Esophagus muscularis mucosa (tissue), 4 donors: ENCODE measurements around the gene HOXB7. TPM values are rescaled to one million over a fixed set of nuclear protein-coding genes. Genes with fewer than 3 reads are reported as not detected.

ENCODE experiments used
- DNase-seq: peaks from one replicate; pipeline ENCODE4 v3.0.0-alpha.2; 2017; ENCODE audit errors: extremely low spot score
- H3K27ac ChIP-seq, 4 donors: fragments of 200-600 bp; sonication (generic); replicated peaks in 1 of 4; 1 replicate in 3 of 4; 2 replicates in 1 of 4; pipeline ENCODE4 v1.5.1; 2016 to 2019; ENCODE audit warnings: mild to moderate bottlenecking in 1 of 4
- H3K27me3 ChIP-seq, 4 donors: fragments of 200-600 bp; sonication (generic); one replicate each; pipeline versions ENCODE4 v1.5.1 to v1.6.0; 2016 to 2019
- H3K36me3 ChIP-seq, 4 donors: fragments of 200-600 bp; sonication (generic); one replicate each; pipeline ENCODE4 v1.5.1; 2016 to 2019
- H3K4me1 ChIP-seq, 4 donors: fragments of 200-600 bp; sonication (generic); one replicate each; pipeline ENCODE4 v1.5.1; 2016 to 2019
- H3K4me3 ChIP-seq, 4 donors: fragments of 200-600 bp; sonication (generic); 1 replicate in 2 of 4; 2 replicates in 2 of 4; pipeline ENCODE4 v1.5.1; 2016 to 2019; ENCODE audit warnings: mild to moderate bottlenecking in 4 of 4, moderate library complexity in 1 of 4
- H3K9me3 ChIP-seq, 4 donors: fragments of 200-600 bp; sonication (generic); 1 replicate in 3 of 4; 2 replicates in 1 of 4; pipeline ENCODE4 v1.5.1; 2016 to 2019
- CTCF ChIP-seq, 3 experiments: fragments of 200-600 bp in 2 of 3; fragments of 450-650 bp in 1 of 3; sonication (generic) in 2 of 3; IDR thresholded peaks; one replicate each; pipeline ENCODE4 v1.5.1; 2017 to 2019; ENCODE audit warnings: antibody characterized with exemption in 3 of 3, mild to moderate bottlenecking in 2 of 3, moderate library complexity in 1 of 3
- EP300 ChIP-seq: sonication (generic); formaldehyde crosslinking; IDR thresholded peaks from one replicate; pipeline ENCODE4 v1.6.1; 2017; ENCODE audit warnings: antibody characterized with exemption
- POLR2A ChIP-seq: fragments of 450-650 bp; IDR thresholded peaks from one replicate; pipeline ENCODE4 v1.6.1; 2017; ENCODE audit warnings: antibody characterized with exemption, moderate library complexity, mild to moderate bottlenecking, low read depth
- POLR2AphosphoS5 ChIP-seq, 2 donors: sonication (generic); formaldehyde crosslinking; IDR thresholded peaks; one replicate each; pipeline ENCODE4 v1.6.1; 2017; ENCODE audit warnings: antibody characterized with exemption in 2 of 2
- WGBS: methylation state at CpG from one replicate; pipeline ENCODE4 v1.1.5; 2018; 5-methylcytosine and 5-hydroxymethylcytosine counted together
- intact Hi-C: fragments of 100-400 bp; cut with DNase I; formaldehyde crosslinking; loops from one replicate; pipeline ENCODE4 v1.15.1; 2023
- total RNA-seq, 4 donors: library from RNA; depleted of rRNA; stranded (reverse); fragments of >200 nt; gene quantifications; one replicate each; pipeline versions ENCODE4 v1.1.0 to v1.2.1, GENCODE V29; 2016

HOXB7 gene
- total RNA-seq, 4 donors from 2014 or later: 0.52 to 1.7 (median 0.66) TPM

GRCh38 chr17:48565925-48566710 lies 44.7 kb downstream of the HOXB7 start:
- DNase-seq: no peak

GRCh38 chr17:48565022-48565554 lies 45.7 kb downstream of the HOXB7 start:
- Histone ChIP-seq H3K27ac (peak overlapping the region; percentile 91 to 97 (median 96)), H3K36me3 (no peaks in the 10 kb centered on the region), H3K4me3 (peak overlapping the region; percentile 59 to 76 (median 65)), H3K9me3 (no peaks in the 10 kb centered on the region), H3K27me3 (no peaks in the 10 kb centered on the region), H3K4me1 (peaks cover 64 to 100% (median 98%) of the 10 kb centered on the region in 4 donors)
- intact Hi-C loops: no loop called here
- TF ChIP-seq POLR2AphosphoS5 (IDR thresholded peaks at IDR 0.05): no peak
- no peak for TF ChIP-seq POLR2A
- no peak for TF ChIP-seq CTCF (IDR thresholded peaks at IDR 0.05)
- TF ChIP-seq EP300: no peak
- DNase-seq: no peak
- 58% methylated on average over 2 of the region's 2 CpGs for WGBS

More at GRCh38 chr17:48565925-48566710, 44.7 kb downstream of the HOXB7 start:
- H3K4me3 ChIP-seq: no peak overlapping the region
- 58% methylated on average over 4 of the region's 4 CpGs for WGBS
- H3K27ac ChIP-seq: peak overlapping the region; percentile 91 to 97 (median 96)
- no peaks in the 10 kb centered on the region for H3K27me3 ChIP-seq
- H3K9me3 ChIP-seq: no peaks in the 10 kb centered on the region
- intact Hi-C loops: no loop called here
- H3K4me1 ChIP-seq: peaks cover 69 to 100% (median 98%) of the 10 kb centered on the region in 4 donors
- H3K36me3 ChIP-seq: no peaks in the 10 kb centered on the region
- TF ChIP-seq POLR2A: no peak
- no peak for TF ChIP-seq CTCF (IDR thresholded peaks at IDR 0.05)
- TF ChIP-seq EP300: no peak
- TF ChIP-seq POLR2AphosphoS5 (IDR thresholded peaks at IDR 0.05): no peak

- no peaks in the 10 kb centered on the region for H3K27me3 ChIP-seq
- WGBS: 14% methylated on average over 15 of the region's 73 CpGs
- DNase-seq: no peak
Observed at GRCh38 chr17:48564188-48565021, 46.4 kb downstream of the HOXB7 start.

GRCh38 chr17:48563867-48564187 lies 47.0 kb downstream of the HOXB7 start:
- Histone ChIP-seq H3K4me3 (peak overlapping the region; percentile 59 to 76 (median 65)), H3K36me3 (no peaks in the 10 kb centered on the region), H3K4me1 (peaks cover 63 to 100% (median 98%) of the 10 kb centered on the region in 4 donors), H3K9me3 (no peaks in the 10 kb centered on the region), H3K27ac (peak overlapping the region; percentile 91 to 97 (median 96)), H3K27me3 (no peaks in the 10 kb centered on the region)
- WGBS: 11% methylated on average over 7 of the region's 10 CpGs
- DNase-seq: no peak
- intact Hi-C loops: no loop called here
- TF ChIP-seq CTCF (IDR thresholded peaks at IDR 0.05) (no peak), EP300 (no peak), POLR2A (no peak), POLR2AphosphoS5 (IDR thresholded peaks at IDR 0.05) (no peak)

More at GRCh38 chr17:48564188-48565021, 46.4 kb downstream of the HOXB7 start:
- peak overlapping the region; percentile 91 to 97 (median 96) for H3K27ac ChIP-seq
- H3K4me3 ChIP-seq: peak overlapping the region; percentile 59 to 76 (median 65)
- H3K9me3 ChIP-seq: no peaks in the 10 kb centered on the region
- no peaks in the 10 kb centered on the region for H3K36me3 ChIP-seq
- intact Hi-C loops: no loop called here
- TF ChIP-seq POLR2AphosphoS5 (IDR thresholded peaks at IDR 0.05): peak; percentile 32 to 61
- TF ChIP-seq CTCF (IDR thresholded peaks at IDR 0.05): no peak
- H3K4me1 ChIP-seq: peaks cover 63 to 100% (median 98%) of the 10 kb centered on the region in 4 donors
